GM20000 (cell line): Measurements from ENCODE around the gene S100A1.
"Not testable (repeated sequence)": the region's sequence is repeated elsewhere in the genome, so short reads cannot be mapped to it uniquely, and the experiment has no call there.

Experiments
- DNase-seq: peaks from one replicate; pipeline ENCODE4 v3.0.0; 2012; ENCODE audit warnings: low spot score
- CTCF ChIP-seq: IDR thresholded peaks from 2 replicates; pipeline ENCODE4 v1.5.1; 2012; ENCODE audit warnings: mild to moderate bottlenecking, control low read depth; ENCODE audit errors: extremely low read depth, missing control alignments

Gene S100A1

GRCh38 chr1:153627715-153628626, at the start of gene S100A1:
Gene S100A1 (plus strand): TSS chr1:153628434. CDS start chr1:153630522, 2,088 bp downstream.
- TF ChIP-seq CTCF = no peak
- DNase-seq = no peak

- TF ChIP-seq CTCF = no peak
- no peak for DNase-seq
These were observed 49.7 kb upstream of the S100A1 start for GRCh38 chr1:153578490-153578889.

DNA sequence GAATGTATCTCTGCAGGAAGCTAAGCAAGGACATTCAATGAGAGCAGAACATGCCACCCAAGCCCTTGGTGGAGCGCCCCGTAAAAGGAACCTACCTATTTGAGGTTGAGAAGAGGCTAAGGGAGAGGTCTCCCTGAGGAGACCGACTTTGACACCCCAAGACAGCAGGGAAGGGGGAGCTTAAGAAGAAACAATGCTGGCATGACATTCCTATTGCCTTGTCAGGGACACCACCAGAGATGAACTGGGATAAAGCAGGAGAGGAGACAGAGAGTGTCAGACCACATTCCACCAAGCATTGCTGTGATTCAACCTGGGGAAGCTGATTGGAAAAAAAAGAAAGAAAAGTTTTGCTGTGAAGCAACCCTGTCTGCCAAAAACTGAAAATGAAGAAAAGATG, 49.3 kb upstream of the S100A1 start:
- no peak for DNase-seq

GRCh38 chr1:153582836-153583235, 45.4 kb upstream of the S100A1 start:
- DNase-seq = not testable (repeated sequence)

More for the DNA sequence above, 49.3 kb upstream of the S100A1 start:
- no peak for TF ChIP-seq CTCF

DNA sequence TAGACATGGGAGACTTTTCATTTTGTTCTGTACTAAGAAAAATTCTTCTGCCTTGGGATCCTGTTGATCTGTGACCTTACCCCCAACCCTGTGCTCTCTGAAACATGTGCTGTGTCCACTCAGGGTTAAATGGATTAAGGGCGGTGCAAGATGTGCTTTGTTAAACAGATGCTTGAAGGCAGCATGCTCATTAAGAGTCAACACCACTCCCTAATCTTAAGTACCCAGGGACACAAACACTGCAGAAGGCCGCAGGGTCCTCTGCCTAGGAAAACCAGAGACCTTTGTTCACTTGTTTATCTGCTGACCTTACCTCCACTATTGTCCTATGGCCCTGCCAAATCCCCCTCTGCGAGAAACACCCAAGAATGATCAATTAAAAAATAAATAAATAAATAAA, 44.7 kb upstream of the S100A1 start:
- DNase-seq = not testable (repeated sequence)

DNA sequence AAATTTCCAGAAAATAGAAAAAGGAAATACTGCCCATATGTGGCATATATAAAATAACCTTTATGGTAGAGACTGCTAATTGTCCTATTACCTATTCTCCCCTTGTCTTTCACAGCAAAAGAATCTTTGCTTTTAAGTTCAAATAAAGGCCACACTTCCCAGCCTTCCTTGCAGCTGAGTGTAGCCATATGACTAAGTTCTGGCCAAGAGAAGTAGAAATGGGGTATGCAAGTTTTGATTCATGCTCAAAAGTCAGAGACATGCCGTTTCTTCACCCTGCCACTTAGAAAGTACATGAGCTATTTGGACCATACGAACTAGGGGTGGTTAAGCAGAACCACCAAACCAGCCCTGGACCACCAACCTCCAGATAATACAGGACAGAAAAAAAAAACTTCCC, 44.3 kb upstream of the S100A1 start:
- DNase-seq = no peak
- TF ChIP-seq CTCF = no peak

DNA sequence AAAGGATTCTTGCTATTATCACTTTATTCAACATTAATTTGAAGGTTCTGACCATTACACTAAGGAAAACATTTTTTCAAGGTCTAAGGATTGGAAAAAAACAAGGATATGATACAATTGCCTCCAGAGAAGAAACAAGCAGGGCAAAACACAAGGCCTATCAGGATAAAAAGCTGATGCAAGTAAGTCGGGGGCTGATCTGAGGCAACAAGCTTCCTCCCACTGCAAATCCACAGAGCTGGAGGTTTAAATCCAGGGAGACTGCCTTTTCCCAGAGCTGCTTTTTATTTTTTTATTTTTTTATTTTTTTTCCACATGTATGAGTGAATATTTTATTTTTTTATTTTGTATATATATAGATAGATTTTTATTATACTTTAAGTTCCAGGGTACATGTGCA, 43.2 kb upstream of the S100A1 start:
- TF ChIP-seq CTCF = no peak
- DNase-seq = no peak

DNA sequence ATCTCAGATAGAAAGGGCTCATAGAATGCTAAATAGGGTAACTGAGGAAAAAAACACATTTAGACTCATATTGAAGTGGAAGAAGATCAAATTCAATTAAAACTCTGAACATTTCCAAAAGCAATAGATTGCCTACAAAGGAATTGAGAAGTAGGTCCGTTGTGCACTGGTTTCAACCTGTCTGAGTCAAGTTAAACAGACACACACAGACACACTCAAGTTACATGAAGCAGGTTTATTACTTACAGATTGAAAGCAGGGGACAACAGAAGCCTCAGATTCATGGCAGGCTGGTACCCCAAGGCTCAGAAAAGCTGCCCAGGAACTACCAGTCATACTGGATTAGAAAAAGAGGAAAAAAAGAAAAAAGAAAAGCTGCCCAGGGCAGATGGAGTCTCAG, 41.9 kb upstream of the S100A1 start:
- no peak for TF ChIP-seq CTCF
- no peak for DNase-seq
